Heart left ventricle (tissue), 13 donors: ENCODE results near the gene ZNF853.

Experiments
- CTCF ChIP-seq, 12 donors: fragments of 200-600 bp; sonication (generic) in 4 of 12; IDR thresholded peaks; one replicate each; pipeline versions ENCODE4 v1.5.0 to v1.8.0; 2018 to 2022; ENCODE audit warnings: antibody characterized with exemption in 12 of 12, mild to moderate bottlenecking in 5 of 12
- POLR2A ChIP-seq, 2 donors: fragments of 450-650 bp; IDR thresholded peaks; one replicate each; pipeline ENCODE4 v1.6.1; 2017; ENCODE audit warnings: antibody characterized with exemption in 2 of 2, mild to moderate bottlenecking in 2 of 2, moderate library complexity in 2 of 2
- donor health status: ischemic (EF 13 %, LVEDD 7.1; RV severe dilation, severe dysfunction).
- donor health status: DM: no; HTN: yes; CAD: no.
- donor health status: DM: no; HTN: no; CAD: no.
- donor health status: ischemic (EF 25% LVEDD 6.9; RV normal size, moderate dysfunction).
- donor health status: ischemic (EF 25% LVEDD 5.7; RV mildly dilated, moderate dysfunction).
- donor health status: ischemic (EF 35%, LVEDD 5.7; RV mildly dilated, moderate dysfunction).
- donor health status: nonischemic (EF 11% LVEDD 7.7; RV severe dilation, severe dysfunction).
- donor health status: DM: yes; HTN: yes; CAD: no.
- donor health status: PGD.
- donor health status: ischemic (EF 29% LVEDD 5.4; RV normal size, mild dysfunction).
- donor health status: nonischemic (EF 23%, LVEDD 6.1; RV moderate dilation, normal function).

GRCh38 chr7:6631605-6632004 lies 16.2 kb downstream of the ZNF853 start:
- TF ChIP-seq CTCF (IDR thresholded peaks at IDR 0.05) (no peak), POLR2A (IDR thresholded peaks at IDR 0.05) (no peak)
